Effector CD8-positive, alpha-beta T cell (primary cell): ENCODE results near the gene LLGL2.

Experiments
- DNase-seq: peaks from one replicate; lab custom pipeline; 2025; lab: John Stamatoyannopoulos, UW

LLGL2 gene

DNA sequence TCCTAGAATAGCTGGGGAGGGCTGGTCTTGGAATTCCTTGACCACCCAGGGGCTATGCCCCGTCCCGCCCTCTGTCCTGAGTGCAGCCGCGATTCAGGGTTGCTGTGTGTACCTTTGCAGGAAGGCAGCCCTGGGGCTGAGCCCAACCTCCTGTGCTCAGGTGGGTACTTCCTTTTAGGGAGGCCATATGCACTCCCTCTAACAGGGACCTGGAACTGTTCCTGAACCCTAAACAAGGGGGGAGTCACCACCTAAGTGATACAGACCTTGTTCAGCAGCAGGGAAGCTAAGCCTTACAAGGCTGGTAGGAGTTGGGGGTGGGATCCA, 24.6 kb downstream of the LLGL2 start:
- DNase-seq = no peak

DNA sequence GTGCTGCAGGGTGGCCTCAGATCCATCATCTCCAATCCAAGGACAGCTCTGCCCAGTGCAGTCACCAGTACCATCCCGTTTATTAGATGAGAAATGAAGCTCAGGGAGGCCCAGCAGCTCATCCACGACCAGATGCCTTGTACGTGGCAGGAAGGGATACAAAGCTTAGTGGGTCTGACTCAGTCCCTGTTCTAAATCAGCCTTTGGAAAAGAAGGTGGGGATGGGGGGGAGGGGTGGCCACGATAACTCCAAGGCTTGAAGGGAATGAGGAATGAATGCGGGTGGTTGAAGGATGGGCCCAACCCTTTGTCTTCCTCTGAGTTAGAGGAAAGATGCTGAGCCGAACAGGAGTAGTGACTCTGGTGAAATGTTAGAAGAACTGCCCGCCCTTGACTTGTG, 25.8 kb downstream of the LLGL2 start:
- DNase-seq = no peak

DNA sequence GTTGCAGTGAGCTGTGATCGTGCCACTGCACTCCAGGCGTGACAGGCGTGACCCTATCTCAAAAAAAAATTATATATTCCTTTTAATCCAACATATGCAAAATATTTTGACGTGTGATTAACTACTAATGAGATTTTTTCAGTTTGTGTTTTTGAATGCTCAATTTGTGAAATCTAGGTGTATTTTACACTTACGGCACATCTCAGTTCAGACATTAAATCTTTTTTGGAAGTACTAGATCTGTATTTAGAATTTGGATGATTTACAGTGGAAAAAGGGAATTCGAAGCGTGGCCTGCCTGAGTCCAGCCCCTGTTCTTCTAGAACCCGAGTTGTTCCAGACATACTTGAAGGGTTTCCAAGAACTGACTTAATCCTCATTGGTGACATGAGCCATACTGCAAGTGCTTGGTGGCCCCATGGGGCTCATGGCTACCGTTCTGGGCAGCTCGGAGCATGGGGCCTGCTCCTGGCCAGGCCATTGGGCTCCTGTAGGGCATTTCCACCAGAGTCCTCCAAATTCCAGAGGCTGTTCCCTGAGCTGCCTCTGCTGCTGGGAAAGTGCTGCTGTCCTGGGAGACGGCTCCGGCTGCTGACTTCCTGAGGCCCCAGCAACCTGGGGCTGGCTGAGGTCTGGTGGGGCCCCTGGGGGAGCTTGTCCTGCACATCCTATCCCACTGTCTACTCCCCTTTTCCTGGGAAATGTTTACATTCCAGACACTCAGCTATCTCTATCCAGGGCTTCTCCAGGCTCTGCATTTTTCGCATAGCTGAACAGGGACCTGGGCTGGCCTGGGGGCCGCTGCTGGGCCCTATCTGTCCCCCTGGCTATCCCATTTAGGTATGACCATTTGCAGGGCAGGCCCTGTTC, 27.2 kb downstream of the LLGL2 start:
- DNase-seq = no peak

DNA sequence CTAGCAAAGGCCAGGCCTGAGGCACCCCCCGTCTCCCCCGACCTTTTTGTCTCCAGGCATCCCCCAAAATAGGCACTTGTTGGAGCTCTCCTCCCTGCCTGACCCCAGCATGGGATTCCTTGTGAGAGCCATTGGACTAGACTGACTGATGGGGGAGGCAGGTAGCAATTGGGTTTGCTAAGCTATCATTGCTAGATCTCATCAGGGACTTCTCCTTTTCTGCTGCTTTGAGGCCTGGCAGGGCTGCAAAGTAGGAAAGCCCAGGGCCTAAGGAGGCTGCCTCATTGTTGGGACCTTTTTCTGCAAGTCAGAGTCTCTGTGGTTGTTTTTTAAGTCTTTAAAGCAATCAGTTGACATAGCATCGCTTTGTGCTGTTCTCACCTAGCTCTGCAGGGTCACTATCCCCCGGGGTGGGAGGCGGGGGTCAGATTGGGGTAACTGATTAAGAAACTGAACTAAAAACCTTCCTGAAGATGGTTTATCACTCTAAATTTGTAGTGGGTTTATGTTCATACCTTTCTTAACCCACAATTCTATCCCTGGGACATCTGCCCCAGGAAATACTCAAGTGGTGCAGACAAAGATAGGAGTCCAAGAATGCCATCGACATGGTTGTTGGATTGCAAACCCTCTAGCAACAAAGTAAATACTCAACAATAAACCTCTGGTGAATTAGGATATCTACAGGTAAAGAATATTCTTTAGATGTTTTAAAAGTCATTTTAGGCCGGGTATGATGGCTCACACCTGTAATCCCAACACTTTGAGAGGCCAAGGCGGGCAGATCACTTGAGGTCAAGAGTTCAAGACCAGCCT, 28.0 kb downstream of the LLGL2 start:
- no peak for DNase-seq

DNA sequence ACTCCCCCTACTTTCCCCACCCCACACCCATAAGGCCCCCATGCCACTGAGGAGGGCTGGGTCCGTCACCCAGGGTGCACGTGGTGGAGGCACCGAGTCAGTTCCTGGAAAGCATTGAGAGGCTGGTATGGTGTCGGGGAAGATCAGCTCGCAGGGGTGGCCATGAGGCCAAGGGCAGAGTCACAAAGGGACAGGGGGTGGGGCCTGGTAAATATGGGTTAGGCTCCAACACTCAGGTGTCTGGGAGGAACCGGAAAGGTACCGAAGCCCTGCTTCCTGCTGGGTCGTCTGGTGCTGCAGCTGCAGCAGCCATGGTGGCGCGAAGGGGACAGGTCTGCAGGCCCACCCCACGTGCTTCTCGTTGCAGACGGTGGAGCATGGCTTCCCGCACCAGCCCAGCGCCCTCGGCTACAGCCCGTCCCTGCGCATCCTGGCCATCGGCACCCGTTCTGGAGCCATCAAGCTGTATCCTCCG, 30.2 kb downstream of the LLGL2 start:
- no peak for DNase-seq

DNA sequence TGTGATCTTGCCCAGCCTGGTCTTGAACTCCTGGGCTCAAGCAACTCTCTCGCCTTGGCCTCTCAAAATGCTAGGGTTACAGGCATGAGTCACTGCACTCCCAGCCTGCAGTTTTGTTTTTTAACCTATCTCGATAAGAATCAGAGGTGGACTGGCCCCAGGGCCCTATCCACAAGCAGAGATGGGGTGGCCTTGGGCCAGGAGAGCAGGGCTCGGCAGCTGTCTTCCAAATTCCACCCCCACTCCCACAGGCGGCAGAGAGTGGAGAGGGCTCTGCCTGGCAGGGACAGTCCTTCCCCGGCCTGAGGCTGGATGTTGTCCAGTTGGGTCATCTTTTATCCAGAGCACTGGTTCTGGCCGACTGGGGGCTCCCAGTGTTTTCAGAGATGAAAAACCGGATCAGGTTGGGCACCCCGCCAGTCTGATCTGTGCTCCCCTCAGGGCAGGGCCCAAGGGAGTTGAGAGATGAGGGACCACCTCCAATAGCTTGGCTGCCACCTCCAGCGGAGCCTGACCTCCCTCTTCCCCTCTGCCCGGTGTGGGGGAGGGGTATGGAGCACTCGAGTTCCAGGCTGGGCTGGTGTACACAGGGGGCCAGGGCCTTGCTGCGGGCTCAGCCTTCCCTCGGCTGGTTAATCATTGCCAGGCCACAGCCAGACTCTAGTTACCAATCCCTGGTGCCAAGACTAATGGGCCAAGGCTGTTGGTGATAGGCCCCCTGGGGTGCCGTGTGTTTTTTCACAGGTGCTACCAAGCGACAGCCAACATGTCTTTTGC, 31.8 kb downstream of the LLGL2 start:
- DNase-seq = no peak

DNA sequence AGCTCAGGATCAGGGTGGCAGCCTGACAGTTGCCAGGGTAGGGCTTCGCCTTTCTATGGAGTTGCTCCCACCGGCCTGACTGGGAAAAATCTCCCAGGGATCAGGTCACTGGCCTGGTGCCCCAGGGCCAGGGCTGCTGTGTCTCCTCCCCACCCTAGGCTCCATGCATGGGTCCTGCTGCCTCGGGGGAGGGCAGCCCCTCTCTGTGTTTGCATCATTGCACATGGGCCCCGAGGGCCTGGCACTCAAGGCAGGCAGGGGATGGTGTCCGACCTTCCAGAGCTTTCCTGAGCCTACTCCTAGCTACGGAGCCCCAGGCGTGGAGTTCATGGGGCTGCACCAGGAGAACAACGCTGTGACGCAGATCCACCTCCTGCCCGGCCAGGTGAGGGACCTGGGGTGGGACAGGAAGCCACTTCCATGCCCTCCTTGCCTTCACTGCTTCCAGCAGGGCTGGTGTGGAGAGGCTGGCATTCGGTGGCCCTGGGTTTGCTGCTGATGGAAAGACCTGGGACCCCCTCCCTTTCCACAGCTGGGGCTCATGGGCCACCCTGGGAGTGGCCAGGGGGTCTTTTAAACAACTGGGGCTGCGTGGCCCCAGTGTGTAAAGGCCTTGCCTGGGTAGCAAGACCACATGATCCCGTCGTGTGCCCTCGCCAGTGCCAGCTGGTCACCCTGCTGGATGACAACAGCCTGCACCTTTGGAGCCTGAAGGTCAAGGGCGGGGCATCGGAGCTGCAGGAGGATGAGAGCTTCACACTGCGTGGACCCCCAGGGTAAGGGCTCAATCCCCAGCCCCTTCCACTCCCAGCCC, 32.6 kb downstream of the LLGL2 start:
- DNase-seq = no peak

DNA sequence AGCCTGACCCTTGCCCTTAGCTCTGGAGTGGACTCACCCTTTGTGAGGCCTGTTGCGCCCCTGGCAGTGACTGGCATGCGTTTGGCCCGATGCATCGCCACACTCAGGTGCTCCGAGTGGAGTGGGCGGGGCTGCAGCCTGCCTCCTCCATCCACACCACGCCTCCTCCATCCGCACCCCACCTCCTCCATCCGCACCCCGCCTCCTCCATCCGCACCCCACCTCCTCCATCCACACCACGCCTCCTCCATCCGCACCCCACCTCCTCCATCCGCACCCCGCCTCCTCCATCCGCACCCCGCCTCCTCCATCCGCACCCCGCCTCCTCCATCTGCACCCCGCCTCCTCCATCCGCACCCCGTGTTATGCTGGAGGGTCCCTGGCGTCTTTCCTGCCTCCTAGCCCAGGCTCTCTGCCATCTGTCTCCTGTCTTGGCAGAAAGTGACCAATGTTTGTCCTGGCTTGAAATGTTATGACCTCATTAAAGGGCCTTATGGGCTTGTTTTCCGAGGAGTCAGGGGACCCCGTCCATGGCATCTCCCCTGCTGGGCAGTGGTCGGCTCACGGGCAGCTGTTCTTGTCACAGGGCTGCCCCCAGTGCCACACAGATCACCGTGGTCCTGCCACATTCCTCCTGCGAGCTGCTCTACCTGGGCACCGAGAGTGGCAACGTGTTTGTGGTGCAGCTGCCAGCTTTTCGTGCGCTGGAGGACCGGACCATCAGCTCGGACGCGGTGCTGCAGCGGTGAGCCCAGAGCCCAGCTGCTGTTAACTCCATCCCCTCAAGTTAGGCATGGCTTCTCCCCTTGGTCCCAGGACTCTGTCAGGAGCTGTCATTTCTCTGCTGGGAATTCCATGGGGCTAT, 33.4 kb downstream of the LLGL2 start:
- no peak for DNase-seq

DNA sequence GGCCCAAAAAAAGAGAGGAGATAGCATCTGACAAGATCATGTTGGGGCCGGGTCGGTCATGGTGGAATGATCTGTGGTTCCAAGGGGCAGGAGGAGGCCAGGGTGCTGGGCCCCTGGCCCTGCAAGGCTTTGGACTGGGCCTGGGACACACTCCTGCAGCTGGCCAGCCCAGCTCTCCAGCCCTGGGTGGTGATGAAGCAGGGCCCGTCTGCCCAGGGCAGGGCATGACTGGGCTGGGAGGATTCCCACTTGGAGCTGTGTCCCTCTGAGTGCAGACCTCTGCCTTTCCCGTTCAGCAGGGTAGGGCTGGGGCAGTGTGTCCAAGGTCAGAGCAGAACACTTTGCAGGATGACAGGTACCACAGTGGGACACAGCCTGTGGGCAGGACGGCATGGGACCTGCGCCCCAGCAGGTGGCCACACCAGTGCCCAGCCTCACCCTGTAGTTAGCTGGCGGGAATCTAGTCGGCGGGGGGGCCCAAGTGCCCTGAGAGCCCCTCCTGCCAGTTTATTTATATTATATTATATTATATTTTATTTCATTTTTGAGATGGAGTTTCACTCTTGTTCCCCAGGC, 34.5 kb downstream of the LLGL2 start:
- DNase-seq = no peak

DNA sequence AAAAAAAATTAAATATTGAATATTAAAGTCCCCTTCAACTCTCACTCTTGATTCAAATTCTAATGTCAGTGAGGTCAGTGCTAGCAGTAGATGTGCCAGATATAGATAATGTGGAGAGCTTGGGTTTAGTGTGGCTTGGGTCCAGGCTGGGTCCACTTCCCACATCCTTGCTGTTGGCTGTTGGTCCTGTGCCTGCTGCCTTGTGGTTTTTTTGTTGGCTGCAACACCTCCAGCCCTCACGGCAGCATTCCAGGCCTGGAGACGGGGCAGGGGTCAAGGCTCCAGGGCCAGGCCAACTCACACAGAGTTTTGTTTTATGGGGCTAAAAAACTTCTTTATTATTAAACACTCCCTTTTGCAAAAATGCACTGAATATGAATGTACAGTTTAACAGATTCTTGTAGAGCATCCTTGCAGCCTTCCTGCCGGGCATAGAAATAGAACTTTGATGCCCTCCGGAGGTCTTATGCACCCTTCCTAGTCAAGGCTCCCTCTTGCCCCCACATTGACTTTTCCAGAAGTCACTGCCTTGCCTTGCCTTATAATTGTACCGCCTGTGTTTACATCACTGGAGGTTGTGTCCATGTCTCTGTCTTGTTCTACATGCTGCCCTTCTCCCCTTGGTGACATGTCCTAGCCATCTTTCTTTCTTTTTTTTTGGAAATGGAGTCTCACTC, 36.6 kb downstream of the LLGL2 start:
- no peak for DNase-seq

DNA sequence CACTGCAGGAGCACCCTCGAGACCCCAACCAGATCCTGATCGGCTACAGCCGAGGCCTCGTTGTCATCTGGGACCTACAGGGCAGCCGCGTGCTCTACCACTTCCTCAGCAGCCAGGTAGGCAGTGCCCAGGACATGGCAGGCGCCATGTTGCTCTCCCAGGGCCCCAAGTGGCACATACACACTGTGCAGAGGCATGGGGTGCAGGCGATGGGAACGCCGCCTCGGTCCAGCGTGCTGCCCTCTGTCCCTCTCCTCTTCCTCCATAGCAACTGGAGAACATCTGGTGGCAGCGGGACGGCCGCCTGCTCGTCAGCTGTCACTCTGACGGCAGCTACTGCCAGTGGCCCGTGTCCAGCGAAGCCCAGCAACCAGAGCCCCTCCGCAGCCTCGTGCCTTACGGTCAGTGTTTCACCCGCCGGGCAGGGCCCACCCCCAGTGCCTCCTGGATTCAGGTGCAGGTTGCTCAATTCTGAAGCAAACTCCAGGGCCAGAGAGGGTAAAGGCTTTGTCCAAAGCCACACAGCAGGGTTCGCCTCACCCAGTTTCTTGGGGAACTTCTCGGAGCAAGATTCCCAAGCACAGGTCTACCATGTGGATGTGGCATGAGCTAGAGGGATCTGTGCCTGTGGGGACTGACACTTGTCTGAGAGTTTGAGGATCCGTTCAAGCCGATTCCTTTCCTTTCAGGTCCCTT, 37.7 kb downstream of the LLGL2 start:
- DNase-seq = no peak

DNA sequence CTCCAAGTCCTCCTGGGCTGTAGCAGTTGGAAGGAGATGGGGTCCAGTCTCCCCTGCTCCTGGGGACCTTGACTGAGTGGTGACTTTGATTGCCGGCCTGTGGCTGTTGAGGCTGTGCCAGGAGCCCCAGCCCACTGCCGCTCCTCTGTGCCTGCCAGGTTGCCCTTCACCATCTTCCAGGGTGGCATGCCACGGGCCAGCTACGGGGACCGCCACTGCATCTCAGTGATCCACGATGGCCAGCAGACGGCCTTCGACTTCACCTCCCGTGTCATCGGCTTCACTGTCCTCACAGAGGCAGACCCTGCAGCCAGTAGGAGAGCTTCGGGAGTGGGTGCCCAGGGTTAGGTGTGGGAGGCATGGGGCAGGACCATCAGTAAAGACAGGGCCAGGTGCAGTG, 38.7 kb downstream of the LLGL2 start:
- no peak for DNase-seq

DNA sequence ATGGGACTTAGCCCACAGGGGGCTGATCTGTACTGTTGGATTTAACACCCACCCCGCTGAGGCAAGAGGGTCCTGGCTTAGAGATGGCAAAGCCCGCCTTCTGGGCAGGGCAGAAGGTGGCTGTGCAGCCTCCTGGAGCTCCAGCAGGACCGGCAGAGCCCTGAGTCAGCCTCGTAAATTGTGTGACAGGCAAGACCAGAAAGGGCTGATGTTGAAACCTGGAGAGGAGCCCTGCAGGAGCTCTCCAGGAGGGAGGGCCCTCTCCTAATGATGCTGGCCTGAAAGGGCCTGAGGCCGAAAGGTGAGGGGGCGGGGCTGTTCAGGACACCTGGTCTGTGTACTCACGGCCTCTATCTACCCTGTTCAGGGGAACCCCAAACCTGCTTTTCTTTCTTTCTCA, 39.6 kb downstream of the LLGL2 start:
- no peak for DNase-seq

DNA sequence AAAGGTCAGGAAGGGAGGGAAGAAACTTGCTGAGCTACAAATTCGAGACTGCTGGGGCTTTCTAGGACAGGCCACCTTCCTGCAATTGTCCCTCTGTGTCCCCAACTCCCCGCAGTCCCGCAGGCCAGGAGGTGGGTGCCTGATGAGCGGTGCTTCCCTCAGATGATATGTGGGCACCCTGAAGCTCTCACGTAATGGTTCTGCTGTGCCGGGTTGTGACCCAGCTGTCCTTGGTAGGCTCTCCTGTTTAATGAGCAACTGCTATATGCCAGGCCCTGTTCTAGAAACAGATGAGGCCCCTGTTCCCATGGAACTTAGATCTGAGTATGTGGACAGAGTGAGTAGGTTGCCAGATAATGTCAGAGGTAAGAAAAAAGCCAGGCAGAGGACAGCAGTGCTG, 40.1 kb downstream of the LLGL2 start:
- DNase-seq = no peak

DNA sequence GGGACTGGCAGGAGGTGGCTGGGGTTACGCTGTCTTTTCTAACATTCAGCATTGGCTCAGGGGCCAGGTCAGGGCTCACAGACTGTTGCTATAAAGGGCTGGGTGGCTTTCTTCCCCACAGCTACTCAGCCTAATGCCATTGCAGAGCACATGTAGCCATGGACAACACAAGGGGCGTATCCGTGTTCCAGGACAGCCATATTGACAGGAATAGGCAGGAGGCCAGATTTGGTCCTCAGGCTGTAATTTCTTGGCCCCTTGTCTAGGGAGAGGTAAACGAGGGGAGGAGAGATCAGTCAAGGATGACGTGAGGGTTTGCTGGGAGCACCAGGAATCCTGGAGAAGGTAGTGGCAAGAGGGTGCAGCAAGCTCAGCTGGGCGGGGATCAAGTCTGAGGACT, 40.9 kb downstream of the LLGL2 start:
- no peak for DNase-seq

DNA sequence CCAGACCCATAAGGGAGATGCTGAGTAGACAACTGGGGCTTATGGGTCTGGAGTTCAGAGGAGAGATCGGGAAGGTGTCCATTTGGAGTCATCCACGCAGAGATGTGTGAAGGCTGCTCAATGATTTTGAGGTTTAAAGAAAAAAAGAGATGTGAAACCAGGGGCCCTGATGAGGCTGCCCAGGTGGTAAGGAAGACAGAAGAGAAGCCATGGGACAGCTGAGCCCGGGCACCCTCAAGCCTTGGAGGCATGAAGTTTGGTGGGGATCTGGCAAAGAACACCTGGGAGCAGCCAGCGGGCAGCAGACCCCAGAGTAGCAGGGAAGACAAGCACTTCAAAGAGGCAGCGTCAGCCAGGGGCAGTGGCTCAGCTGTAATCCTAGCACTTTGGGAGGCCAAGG, 41.3 kb downstream of the LLGL2 start:
- DNase-seq = no peak

DNA sequence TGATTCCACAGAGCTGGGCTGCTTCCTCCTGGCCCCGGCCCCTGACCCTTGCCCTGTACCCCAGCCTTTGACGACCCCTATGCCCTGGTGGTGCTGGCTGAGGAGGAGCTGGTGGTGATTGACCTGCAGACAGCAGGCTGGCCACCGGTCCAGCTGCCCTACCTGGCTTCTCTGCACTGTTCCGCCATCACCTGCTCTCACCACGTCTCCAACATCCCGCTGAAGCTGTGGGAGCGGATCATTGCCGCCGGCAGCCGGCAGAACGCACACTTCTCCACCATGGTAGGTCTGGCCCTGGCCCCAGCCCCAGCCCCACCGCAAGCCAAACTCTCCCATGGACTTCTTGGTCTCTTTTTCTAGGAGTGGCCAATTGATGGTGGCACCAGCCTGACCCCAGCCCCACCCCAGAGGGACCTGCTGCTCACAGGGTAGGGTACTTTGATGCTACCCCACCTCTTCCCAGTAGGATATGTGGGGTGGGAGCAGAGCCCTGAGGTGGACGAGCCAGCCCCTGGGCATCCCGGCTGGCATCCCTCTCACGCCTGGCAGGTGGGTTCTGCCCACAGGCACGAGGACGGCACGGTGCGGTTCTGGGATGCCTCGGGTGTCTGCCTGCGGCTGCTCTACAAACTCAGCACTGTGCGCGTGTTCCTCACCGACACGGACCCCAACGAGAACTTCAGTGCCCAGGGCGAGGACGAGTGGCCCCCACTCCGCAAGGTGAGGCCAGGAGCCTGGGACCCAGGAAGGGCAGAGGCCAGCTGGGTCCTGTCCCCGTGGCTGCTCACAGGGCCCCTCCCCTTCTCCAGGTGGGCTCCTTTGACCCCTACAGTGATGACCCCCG, 43.1 kb downstream of the LLGL2 start:
- no peak for DNase-seq

DNA sequence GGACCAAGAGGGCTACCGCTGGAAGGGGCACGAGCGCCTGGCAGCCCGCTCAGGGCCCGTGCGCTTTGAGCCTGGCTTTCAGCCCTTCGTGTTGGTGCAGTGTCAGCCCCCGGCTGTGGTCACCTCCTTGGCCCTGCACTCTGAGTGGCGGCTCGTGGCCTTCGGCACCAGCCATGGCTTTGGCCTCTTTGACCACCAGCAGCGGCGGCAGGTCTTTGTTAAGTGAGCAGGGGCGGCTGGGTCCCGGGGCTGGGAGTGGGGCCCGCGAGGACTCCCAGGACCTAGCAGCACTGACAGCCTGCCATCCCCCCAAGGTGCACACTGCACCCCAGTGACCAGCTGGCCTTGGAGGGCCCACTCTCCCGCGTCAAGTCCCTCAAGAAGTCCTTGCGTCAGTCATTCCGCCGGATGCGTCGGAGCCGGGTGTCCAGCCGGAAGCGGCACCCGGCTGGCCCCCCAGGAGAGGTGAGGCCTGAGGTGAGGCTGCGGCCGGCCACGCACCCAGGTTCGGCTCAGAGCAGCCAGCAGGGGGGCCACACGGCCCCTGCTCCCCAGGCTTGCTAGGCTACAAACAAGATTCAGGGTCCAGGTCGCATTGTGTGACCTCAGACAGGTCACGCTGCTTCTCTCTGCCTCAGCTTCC, 44.7 kb downstream of the LLGL2 start:
- DNase-seq = no peak
